ACC112 (cell line): ENCODE data around the gene GAMT.
A peak's percentile ranks its signal among the peaks of the same experiment; 100 is the strongest.
"Not testable (repeated sequence)": the region's sequence is repeated elsewhere in the genome, so short reads cannot be mapped to it uniquely, and the experiment has no call there.

Experiments
- H2AFZ ChIP-seq: fragments of 200-600 bp; sonication (generic); one replicate; pipeline ENCODE4 v1.6.0; 2017; ENCODE audit warnings: antibody characterized with exemption, low read length; ENCODE audit not compliant: unreplicated experiment
- H3K27ac ChIP-seq: fragments of 200-600 bp; sonication (generic); 2 replicates; pipeline ENCODE4 v1.5.1; 2014; ENCODE audit warnings: low read depth, mild to moderate bottlenecking, antibody characterized with exemption, low read length, moderate library complexity
- H3K27me3 ChIP-seq: fragments of 200-600 bp; sonication (generic); 2 replicates; pipeline ENCODE4 v1.6.1; 2014; ENCODE audit warnings: mild to moderate bottlenecking, antibody characterized with exemption, low read length, moderate library complexity, mixed read lengths; ENCODE audit not compliant: insufficient read depth
- H3K36me3 ChIP-seq: fragments of 200-600 bp; sonication (generic); 2 replicates; pipeline ENCODE4 v1.6.1; 2016; ENCODE audit warnings: mild to moderate bottlenecking, antibody characterized with exemption, low read length, moderate library complexity, mixed read lengths; ENCODE audit not compliant: insufficient read depth
- H3K4me1 ChIP-seq: fragments of 200-600 bp; sonication (generic); one replicate; pipeline ENCODE4 v1.6.1; 2016; ENCODE audit warnings: low read length, mixed read lengths; ENCODE audit not compliant: insufficient read depth, unreplicated experiment, control insufficient read depth
- H3K4me3 ChIP-seq: fragments of 200-600 bp; sonication (generic); 2 replicates; pipeline ENCODE4 v1.5.1; 2014; ENCODE audit warnings: mild to moderate bottlenecking, low read depth, low read length
- H3K79me2 ChIP-seq: fragments of 200-600 bp; sonication (generic); one replicate; pipeline ENCODE4 v1.6.0; 2016; ENCODE audit warnings: low read length; ENCODE audit not compliant: control insufficient read depth, unreplicated experiment, insufficient read depth

Gene GAMT

DNA sequence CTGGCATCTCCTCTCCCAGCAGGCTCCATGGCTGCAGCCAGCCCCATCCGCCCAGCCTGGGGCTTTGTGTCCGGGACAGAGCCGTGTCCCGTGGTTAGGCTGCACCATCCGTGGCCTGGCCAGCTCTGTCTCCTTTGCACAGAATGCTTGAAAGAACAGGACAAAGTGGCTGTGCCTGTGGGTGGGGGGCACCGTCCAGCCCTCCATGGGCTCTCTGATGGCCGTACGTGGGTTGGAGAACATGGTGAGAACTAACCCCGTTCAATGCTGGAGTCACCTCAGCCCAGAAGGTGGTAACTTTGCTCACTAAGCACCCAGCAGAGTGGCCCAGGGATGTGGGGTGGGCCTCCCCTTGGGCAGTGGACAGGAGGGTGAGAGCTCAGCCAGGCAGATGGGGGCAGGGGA, 39.7 kb upstream of the GAMT start:
- H3K27me3 ChIP-seq, result no peaks in the 10 kb centered on the region
- H3K27ac ChIP-seq, result no peak overlapping the region
- H2AFZ ChIP-seq, result no peak overlapping the region
- no peak overlapping the region for H3K4me3 ChIP-seq
- peaks cover 2% of the 10 kb centered on the region for H3K4me1 ChIP-seq
- peaks cover 17% of the 10 kb centered on the region; the same call in 1 of the 2 replicates for H3K36me3 ChIP-seq
- peaks cover 31% of the 10 kb centered on the region for H3K79me2 ChIP-seq

DNA sequence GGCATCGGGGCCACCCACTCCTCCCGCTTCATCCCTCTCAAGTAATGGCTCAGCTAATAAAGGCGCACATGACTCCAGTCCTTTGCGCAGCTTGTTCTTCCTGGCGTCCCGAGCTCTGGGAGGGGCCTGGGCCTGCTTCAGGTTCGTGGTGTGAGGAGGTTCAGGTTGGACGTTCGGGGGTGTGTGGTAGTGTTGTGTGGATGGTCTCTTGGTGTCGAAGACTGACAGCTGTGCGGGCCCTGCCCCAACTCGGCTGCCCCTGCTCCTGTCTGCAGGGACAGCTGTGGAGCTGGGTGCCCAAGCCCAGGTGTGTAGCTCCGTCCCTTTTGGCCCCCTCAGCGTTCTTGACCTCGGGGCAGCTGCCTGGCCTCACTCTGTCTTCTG, 39.1 kb upstream of the GAMT start:
- Histone ChIP-seq H3K4me1 (peaks cover 2% of the 10 kb centered on the region), H3K27ac (no peak overlapping the region), H2AFZ (no peak overlapping the region), H3K4me3 (0 out of 2 replicates have a peak overlapping the region, but pooled peaks have one; percentile 12), H3K27me3 (no peaks in the 10 kb centered on the region), H3K79me2 (peaks cover 31% of the 10 kb centered on the region), H3K36me3 (peaks cover 17% of the 10 kb centered on the region; the same call in 1 of the 2 replicates)

DNA sequence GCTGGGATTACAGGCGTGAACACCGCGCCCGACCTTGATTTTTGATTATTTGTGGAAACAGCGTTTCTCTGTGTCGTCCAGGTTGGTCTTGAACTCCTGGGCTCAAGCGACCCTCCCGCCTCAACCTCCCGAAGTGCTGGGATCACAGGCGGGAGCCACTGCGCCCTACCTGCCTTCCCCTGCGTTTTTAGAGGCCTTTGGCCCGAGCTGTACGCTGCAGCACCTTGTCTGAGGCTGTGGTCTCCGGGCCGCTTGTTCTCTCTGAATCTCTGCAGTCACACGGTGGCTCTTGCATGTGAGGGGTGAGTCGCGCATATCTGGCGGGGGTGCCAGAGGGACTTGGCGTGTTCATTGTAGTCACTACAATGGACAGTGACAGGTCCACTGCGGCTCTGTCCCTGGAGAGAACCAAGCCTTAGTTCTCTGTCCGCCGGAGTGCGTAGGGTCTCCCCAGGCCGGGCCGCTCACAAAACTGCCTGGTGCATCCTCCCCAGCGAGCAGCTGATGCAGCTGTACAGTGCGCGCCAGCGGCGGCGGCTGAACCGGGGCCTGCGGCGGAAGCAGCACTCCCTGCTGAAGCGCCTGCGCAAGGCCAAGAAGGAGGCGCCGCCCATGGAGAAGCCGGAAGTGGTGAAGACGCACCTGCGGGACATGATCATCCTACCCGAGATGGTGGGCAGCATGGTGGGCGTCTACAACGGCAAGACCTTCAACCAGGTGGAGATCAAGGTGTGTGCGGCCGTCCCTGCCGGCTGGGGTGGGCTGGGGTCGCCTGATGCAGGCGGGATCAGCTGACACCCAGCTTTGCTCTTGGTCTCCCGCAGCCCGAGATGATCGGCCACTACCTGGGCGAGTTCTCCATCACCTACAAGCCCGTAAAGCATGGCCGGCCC, 38.4 kb upstream of the GAMT start:
- not testable (repeated sequence) for H3K4me1 ChIP-seq, H3K27ac ChIP-seq
- peaks cover 17% of the 10 kb centered on the region; the same call in 1 of the 2 replicates for H3K36me3 ChIP-seq

DNA sequence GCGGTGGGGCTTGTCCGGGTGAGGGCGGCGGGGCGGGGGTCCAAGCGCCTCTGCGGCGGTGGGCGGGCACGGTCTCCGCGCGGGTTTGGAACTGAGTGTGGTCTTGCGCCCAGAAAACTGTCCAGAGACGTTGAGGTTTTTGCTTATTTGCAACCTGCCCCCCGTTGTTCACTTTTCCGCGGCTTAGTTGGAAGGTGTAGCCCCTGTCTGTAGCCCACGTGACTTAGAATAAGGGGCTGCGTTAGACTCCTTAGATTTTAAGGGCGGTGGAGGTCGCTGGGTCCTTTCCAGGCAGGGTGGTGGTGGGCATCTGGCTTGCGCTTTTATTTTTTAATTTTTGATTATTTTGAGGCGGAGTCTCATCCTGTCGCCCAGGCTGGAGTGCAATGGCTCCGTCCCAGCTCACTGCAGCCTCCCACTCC, 37.6 kb upstream of the GAMT start:
- Histone ChIP-seq H3K79me2 (peaks cover 31% of the 10 kb centered on the region), H3K4me1 (peaks cover 2% of the 10 kb centered on the region), H3K27ac (peak overlapping the region; percentile 91; the same call in 1 of the 2 replicates), H3K27me3 (no peaks in the 10 kb centered on the region), H3K36me3 (peaks cover 17% of the 10 kb centered on the region; the same call in 1 of the 2 replicates), H3K4me3 (peak overlapping the region; percentile 94), H2AFZ (no peak overlapping the region)

More for the DNA sequence above, 38.4 kb upstream of the GAMT start:
- H3K79me2 ChIP-seq, result peaks cover 31% of the 10 kb centered on the region
- not testable (repeated sequence) for H3K27me3 ChIP-seq, H2AFZ ChIP-seq
- H3K4me3 ChIP-seq, result peak overlapping the region; percentile 94

DNA sequence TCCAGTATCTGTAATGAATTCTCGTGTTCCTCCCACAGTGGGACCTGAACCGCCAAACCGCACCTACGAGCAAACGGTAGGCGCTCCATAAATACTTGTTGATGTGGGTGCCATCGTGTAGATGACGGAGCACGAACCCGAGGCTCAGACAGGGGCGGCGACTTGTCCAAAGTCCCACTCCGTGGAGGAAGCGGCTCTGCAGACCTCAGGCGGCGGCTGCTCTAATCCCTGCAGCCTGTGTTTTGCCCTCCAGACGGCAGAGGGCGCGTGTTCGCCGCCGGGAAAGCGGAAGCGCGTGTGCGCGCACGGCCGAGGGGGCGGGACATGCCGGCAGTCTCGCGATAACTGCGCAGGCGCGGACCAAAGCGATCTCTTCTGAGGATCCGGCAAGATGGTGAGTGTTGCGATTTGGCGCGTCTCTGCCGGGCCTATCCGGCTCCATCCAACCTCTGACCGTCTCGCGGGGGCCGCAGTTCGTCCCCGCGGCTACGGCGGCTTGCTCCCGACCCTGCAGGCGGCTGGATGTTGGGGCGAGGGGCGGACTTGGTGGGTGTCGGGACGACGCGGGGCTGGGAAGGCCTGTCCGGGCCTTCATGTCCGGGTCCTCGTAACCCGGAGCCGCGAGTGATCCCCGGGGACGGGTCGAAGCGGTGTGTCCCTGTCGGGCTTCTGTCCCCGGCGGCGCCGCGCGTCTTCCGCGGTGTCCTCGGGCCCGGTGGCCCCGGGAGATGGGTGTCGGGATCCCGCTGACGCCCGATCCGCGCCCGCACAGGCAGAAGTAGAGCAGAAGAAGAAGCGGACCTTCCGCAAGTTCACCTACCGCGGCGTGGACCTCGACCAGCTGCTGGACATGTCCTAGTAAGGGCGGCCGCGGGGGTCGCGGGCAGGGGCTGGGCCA, 36.9 kb upstream of the GAMT start, which contains the start of gene RPS15:
Gene RPS15 (plus strand): TSS at position 362 of the 898 bp plus-strand sequence. CDS start 30 bp downstream, at position 392.
- Histone ChIP-seq H3K4me3 (peak within 1 kb of the TSS; percentile 94), H3K27me3 (no peaks in the 10 kb centered on the region), H2AFZ (no peak within 1 kb of the TSS), H3K27ac (peak within 1 kb of the TSS; percentile 91), H3K36me3 (peaks cover 17% of the 10 kb centered on the region; the same call in 1 of the 2 replicates), H3K4me1 (peaks cover 2% of the 10 kb centered on the region), H3K79me2 (peaks cover 31% of the 10 kb centered on the region)

DNA sequence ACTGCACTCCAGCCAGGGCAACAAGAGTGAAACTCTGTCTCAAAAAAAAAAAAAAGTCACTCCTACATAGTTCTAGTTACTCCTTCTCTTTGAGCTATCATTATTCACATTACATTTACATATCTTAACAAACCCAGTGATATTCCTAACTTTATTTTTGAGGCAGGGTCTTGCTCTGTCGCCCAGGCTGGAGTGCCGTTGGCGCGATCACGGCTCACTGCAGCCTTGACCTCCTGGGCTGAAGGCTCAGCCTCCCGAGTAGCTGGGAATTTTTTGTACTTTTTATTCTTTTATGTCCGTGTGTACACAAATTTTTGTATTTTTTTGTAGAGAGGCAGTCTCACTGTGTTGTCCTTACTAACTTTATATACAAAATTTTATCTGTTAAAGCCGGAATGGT, 36.3 kb upstream of the GAMT start:
- peaks cover 31% of the 10 kb centered on the region for H3K79me2 ChIP-seq
- H2AFZ ChIP-seq, result no peak overlapping the region
- peaks cover 2% of the 10 kb centered on the region for H3K4me1 ChIP-seq
- H3K27ac ChIP-seq, result peak overlapping the region; percentile 6; the same call in 1 of the 2 replicates
- H3K36me3 ChIP-seq, result peaks cover 17% of the 10 kb centered on the region; the same call in 1 of the 2 replicates
- peak overlapping the region; percentile 94 for H3K4me3 ChIP-seq
- H3K27me3 ChIP-seq, result no peaks in the 10 kb centered on the region

DNA sequence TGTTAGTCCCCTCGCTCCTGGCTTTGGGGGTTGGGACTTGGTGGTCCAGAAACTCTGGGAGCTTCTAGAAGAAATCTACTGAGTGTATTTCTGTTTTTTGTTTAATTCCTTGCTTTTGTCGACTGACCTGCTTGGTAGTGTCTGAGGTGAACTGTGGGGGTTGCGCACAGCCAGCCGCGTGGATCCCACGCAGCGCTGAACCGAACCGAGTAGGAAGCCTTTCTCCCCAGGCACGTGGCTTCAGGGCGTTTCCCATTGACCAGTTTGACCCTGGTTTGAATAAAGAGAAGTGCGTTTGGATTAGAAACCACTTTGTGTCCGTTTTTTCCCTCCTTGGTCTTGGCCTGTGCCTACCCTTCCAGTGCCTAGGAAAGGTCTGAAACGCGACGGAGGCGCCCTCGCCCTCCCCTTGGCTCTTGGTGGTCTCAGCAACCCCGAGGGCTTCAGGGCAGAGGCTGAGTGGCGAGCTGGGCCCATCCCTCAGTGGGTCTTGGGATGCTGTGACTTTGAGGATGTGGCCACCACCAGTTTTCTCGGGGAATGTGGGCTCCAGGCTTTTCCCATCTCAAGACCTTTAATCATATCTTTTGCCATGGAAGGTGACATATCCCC, 34.1 kb upstream of the GAMT start:
- Histone ChIP-seq H3K79me2 (peaks cover 21% of the 10 kb centered on the region), H3K36me3 (peaks cover 4% of the 10 kb centered on the region; the same call in 1 of the 2 replicates), H3K4me1 (peaks cover 1% of the 10 kb centered on the region), H3K27me3 (no peaks in the 10 kb centered on the region), H2AFZ (no peak overlapping the region), H3K27ac (no peak overlapping the region), H3K4me3 (no peak overlapping the region)

DNA sequence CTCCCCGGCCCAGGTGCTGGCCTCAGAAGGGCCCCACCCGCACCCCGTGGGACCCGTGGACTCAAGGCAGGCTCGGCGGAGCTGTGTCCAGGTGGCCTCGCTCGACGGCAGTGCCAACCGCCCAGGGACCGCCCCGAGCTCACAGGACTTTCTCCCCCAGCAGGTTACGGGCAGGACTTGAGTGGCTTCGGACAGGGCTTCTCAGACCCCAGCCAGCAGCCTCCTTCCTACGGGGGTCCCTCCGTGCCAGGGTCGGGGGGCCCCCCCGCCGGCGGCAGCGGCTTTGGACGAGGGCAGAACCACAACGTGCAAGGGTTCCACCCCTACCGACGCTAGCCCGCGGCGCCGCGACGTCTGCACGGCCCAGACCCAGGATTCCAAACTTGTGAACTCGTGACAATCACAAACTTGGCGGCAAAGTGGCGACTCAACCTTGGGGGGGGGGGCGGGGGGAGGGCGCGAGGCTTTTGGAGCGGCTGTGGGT, 33.3 kb upstream of the GAMT start:
- no peak overlapping the region for H2AFZ ChIP-seq
- no peak overlapping the region for H3K4me3 ChIP-seq
- no peaks in the 10 kb centered on the region for H3K4me1 ChIP-seq
- peaks cover 13% of the 10 kb centered on the region for H3K79me2 ChIP-seq
- no peak overlapping the region for H3K27ac ChIP-seq
- no peaks in the 10 kb centered on the region for H3K27me3 ChIP-seq
- no peaks in the 10 kb centered on the region; the same call in 1 of the 2 replicates for H3K36me3 ChIP-seq

DNA sequence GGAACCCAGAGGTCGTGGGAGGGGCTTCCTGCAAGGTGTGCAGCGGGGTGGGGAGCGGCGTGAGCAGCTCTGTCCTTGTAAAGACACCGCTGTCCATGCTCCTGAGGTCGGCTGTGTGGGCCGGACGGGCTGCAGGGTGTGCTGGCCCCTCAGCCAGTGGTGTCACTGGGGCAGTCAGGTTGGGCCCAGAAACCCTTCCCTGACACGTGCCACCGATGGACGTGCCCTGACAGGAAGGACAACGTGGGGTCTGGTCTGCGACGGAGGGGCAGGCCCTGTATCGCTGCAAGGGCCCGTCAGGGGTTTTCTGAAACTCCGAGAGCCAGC, 32.7 kb upstream of the GAMT start:
- Histone ChIP-seq H3K27ac (no peak overlapping the region), H3K79me2 (peaks cover 7% of the 10 kb centered on the region), H2AFZ (no peak overlapping the region), H3K36me3 (no peaks in the 10 kb centered on the region; the same call in 1 of the 2 replicates), H3K27me3 (no peaks in the 10 kb centered on the region), H3K4me3 (no peak overlapping the region), H3K4me1 (no peaks in the 10 kb centered on the region)
